ENCODE measurements around the gene S100A7A. TPM values are rescaled to one million over a fixed set of nuclear protein-coding genes. Genes with fewer than 3 reads are reported as not detected.

The S100A7A gene
- not detected in 2 replicates for total RNA-seq

DNA sequence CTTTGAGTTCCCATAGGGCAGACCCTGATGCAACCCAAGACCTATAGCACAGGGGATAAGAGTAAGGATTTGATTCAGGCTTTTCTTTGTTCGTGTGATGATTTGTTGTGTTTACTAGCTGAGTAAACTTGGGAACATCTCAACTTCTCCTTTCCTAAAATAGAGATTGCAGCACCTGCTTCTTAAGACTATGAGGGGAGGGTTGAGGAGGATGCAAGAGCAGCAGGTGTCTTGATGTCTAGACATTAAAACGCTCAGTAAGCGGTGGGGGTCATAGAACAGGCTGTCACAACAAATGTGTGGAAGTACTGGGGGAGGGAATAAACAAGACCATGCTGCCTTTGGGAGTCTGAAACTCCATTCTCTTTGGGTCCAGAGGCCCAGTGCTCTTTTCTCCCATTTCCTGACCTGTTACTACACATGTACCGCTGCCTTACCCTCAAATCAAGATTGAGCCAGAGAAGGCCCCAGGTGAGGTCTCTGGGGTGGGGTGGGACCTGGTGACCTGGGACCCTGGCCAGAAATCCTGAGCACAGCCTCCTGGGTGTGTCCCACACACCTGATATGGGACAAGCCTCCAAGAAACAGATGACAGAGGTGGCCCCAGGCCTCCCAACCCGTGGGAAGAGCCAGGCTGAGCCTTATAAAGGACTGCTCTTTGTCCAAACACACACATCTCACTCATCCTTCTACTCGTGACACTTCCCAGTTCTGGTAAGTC lies at the start of gene S100A7A:
TSS of gene S100A7A (plus strand) at position 671 of the 721 bp plus-strand sequence. CDS start 1,563 bp downstream, outside the sequence.

DNA sequence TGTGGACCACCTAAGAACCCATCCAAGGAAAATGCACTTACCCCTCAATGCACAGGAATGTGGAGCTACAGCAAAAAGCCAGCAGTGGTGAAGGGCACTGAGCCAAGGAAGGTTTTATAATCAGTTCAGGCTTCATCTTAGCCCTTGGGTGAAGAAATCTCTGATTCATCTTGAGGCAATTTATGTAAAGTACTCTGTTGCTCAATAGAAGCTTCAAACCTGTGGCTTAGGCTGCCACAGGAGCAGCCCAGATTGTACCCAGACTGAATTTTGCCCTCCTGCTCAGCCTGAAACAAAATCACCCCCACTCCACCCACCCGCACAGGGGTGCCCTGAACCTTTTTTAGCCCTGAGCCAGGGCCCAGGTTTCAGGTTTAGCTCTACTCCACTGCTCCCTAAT lies 40.8 kb upstream of the S100A7A start, which contains the start of gene S100A12:
TSS of gene S100A12 (minus strand) at position 111 of the 400 bp plus-strand sequence. CDS start 1,029 bp downstream, outside the sequence.

DNA sequence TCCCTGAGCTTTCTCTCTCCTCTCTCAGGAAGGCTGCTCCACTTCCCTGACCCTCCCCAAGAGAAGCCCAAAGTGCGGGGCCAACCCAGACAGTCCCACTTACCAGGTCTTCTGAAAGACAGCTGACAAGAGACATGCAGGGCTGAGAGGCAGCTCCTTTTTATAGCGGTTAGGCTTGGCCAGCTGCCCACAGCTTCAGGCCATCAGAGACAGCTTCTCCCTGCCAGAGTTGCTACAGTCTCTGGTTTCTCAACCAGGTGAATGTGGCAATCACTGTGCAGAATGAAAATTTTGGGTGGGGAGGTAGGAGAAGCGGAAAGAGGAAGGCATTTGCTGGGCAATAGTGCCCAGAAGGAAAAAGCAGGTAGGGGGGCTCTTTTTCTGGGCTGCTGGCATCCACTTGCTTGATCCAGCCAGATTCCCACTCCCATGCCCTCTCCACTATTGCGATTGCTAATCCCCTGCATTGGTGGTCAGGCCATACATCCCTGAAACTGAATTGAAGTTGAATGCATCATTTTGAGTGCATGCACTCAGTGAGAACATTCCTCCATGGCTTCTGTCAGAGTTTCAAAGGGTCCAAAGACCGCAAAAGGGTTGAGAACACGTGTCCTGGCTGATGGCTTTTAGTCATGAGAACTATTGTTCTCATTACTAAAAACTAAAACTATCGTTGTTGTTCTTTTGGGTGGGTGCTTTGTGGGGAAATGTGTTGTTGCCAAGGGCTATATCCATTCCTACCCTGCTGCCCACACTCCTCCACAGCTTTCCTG lies 25.2 kb upstream of the S100A7A start, which contains the start of gene S100A8:
TSS of gene S100A8 (minus strand) at position 136 of the 773 bp plus-strand sequence. CDS start 538 bp downstream, outside the sequence.

DNA sequence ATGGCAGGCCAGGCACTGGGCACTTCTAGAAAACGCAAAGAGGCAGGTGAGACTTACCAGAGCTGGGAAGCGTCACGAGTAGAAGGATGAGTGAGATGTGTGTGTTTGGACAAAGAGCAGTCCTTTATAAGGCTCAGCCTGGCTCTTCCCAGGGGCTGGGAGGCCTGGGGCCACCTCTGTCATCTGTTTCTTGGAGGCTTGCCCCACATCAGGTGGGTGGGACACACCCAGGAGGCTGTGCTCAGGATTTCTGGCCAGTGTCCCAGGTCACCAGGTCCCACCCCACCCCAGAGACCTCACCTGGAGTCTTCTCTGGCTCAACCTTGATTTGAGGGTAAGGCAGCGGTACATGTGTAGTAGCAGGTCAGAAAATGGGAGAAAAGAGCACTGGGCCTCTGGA lies 44.2 kb downstream of the S100A7A start, which contains the start of gene S100A7:
TSS of gene S100A7 (minus strand) at position 101 of the 400 bp plus-strand sequence. CDS start 1,638 bp downstream, outside the sequence.

Other genes starting within 250 kb of the S100A7A start
- gene LELP1, start 213.1 kb upstream of the S100A7A start, total RNA-seq = not detected in 2 replicates
- 0.51 TPM in 1 of 2 replicates, not detected in the other for gene PRR9, start 198.9 kb upstream of the S100A7A start, total RNA-seq
- not detected in 2 replicates for gene LORICRIN, start 156.8 kb upstream of the S100A7A start, total RNA-seq
- not detected in 2 replicates for gene PGLYRP3, start 103.6 kb upstream of the S100A7A start, total RNA-seq
- not detected in 2 replicates for gene PGLYRP4, start 67.7 kb upstream of the S100A7A start, total RNA-seq
- gene S100A9, start 58.7 kb upstream of the S100A7A start, total RNA-seq = not detected in 2 replicates
- not detected in 2 replicates for gene S100A12, start 40.9 kb upstream of the S100A7A start, total RNA-seq
- not detected in 2 replicates for gene S100A8, start 25.4 kb upstream of the S100A7A start, total RNA-seq
- gene S100A7, start 44.1 kb downstream of the S100A7A start, total RNA-seq = not detected in 2 replicates
- 237 and 536 TPM in 2 replicates for gene S100A6, start 119.5 kb downstream of the S100A7A start, total RNA-seq
- gene S100A5, start 124.4 kb downstream of the S100A7A start, total RNA-seq = not detected in 2 replicates
- 6.1 and 6.5 TPM in 2 replicates for gene S100A4, start 129.3 kb downstream of the S100A7A start, total RNA-seq
- 0.59 and 1.4 TPM in 2 replicates for gene S100A3, start 132.7 kb downstream of the S100A7A start, total RNA-seq
- gene S100A2, start 149.3 kb downstream of the S100A7A start, total RNA-seq = 0.59 and 1.4 TPM in 2 replicates
- gene S100A16, start 196.6 kb downstream of the S100A7A start, total RNA-seq = 146 and 351 TPM in 2 replicates
- not detected in 2 replicates for gene S100A14, start 199.8 kb downstream of the S100A7A start, total RNA-seq
- 56.3 and 76.0 TPM in 2 replicates for gene S100A13, start 211.0 kb downstream of the S100A7A start, total RNA-seq
- under 0.01 TPM in 1 of 2 replicates, not detected in the other for gene S100A1, start 211.9 kb downstream of the S100A7A start, total RNA-seq
- 26.7 and 31.8 TPM in 2 replicates for gene CHTOP, start 217.5 kb downstream of the S100A7A start, total RNA-seq
- gene SNAPIN, start 242.2 kb downstream of the S100A7A start, total RNA-seq = 36.3 and 51.4 TPM in 2 replicates